ENCODE measurements around the gene SAPCD1. TPM values are rescaled to one million over a fixed set of nuclear protein-coding genes. Genes with fewer than 3 reads are reported as not detected.

The SAPCD1 gene
- total RNA-seq, 1 donor from 2014 or later, result 2.8 TPM

DNA sequence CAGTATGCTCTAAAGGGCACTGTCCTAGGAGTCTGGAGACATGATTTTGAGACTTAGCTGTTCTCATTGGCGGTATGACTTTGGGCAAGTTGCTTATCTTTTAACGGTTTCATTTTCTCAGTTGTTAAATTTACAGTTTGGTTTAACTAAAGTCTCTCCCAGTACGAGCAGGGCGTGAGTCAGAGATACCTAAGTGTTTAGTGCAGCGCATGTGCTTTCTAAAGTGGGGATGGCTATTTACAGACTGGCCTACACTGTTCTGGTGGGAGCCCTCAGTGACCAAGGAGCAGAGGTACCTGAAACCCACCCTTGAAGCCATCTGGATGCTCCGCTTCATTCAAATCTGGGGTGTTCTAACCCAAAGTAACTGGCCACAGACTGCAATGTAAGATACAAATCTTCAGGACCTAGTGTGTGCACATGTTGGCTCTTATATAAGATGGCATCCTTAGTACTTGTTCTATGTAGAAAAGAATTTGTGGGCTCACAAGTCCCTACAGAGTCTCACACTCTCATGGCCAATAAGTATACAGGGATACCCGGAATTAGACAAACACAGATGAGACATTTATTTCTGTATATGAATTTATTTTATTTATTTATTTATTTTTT, 11.9 kb upstream of the SAPCD1 start:
- no peak for DNase-seq (ENCODE audit: low spot score)

DNA sequence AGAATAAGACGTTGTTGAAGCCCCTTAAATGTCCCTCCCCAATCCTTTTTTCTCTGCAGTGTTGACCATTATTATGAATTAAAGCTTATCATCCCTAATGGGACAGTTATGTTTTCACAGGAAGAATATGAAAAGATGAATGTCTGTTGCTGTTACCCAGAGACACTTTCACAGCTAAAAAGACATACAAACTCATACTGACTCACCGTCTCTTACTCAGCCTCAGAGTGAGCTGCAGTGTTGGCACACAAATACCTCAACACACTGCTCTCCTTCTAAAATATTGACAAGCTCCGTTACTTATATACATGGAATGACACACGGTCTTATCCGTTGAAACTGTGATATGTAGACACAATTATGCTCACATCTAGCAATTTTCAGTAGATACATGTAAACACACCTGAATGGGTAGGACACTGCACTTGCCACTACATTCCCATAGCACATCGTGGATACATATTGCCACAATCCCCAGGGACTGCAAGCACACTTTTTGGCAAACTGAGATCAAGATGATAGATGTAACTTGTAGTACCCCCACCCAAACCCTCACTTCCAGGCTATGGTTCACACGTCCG, 9.6 kb upstream of the SAPCD1 start:
- DNase-seq (ENCODE audit: low spot score), result no peak

DNA sequence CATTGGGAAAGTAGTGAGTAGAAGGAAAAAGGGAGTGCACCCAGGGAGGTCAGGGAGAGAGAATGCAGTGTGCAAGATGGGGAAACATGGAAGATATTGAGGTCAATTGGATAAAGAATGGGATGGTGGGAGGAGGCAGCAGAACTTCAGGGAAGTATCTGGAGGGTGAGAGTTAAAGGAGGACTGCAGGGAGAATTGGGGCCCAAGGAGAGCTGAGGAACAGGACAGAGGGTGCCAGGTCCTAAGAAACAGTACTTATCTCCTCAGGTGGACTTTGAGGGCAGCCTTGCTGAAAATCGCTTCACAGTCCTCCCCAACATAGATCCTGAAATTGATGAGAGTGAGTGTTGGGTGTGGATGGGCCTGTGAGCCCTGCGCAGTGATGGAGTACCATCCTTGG, 4.2 kb upstream of the SAPCD1 start:
- DNase-seq (ENCODE audit: low spot score), result no peak

DNA sequence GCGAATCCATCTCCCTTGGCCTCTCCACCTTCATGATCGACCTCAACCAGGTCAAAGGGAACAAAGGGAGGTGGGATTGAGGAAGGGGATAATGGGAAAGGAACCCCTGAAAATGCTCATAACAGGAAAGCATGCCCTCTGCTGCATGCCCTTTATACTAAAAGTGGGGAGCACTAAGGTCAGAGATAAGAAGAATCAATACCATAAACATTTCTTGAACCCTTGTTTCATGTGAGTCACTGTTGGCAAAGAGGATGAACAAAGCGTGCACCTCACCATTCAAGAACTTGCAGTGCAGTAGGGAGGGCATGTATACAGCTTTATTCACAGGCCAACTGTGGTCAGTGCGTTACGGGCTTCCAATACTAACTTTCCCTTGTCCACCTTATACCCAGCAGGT, 1.7 kb upstream of the SAPCD1 start:
- no peak for DNase-seq (ENCODE audit: low spot score)

DNA sequence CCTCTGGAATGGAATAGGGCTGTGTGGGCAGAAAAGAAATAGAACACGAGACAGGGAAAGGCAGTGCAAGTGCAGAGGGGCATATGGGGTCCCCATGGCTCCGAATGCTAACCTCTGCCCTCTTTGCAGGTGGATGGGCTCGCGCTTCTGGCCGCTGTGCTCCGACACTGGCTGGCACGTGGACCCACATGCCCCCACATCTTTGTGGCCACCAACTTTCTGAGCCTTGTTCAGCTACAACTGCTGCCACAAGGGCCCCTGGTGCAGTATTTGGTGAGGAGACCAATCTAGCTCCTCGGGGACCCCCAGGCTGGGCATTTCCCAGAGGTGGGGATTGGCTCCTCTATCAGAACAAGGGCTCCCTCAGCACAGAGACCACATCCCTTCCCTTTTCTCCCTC, 1.1 kb upstream of the SAPCD1 start:
- no peak for DNase-seq (ENCODE audit: low spot score)

DNA sequence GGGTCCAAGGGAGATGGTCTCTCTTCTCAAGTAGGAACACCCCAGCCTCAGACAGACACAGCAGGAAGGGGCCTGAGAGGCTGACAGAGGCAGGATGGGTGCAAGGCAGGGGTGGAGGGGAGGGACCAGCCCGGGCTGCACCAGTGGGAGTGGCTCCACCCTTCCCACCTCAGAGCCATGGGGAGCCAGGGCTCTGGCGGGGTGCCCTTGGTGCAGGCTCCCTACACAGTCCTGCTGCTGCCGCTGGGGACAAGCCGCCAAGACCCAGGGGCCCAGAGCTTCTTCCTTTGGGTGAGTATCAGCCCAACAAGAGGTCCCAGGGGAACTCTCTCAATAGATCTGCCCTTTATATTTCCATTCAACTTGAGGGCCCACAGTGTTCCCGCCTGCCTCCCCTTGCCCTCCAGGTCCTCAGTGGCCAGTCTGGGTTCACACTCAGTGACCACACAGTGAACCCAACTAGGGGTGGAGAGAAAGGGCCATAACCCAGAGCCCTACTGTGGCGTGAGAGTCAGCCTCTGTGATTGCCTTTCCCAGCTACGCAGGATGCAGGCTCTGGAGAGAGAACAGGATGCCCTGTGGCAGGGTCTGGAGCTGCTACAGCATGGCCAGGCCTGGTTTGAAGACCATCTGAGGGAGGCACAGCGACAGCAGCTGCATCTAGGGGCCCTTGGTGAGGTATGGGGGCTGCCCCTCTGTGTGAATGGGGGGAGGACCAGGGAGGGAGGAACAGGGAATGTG, 592 bp downstream of the SAPCD1 start:
- DNase-seq (ENCODE audit: low spot score), result no peak

DNA sequence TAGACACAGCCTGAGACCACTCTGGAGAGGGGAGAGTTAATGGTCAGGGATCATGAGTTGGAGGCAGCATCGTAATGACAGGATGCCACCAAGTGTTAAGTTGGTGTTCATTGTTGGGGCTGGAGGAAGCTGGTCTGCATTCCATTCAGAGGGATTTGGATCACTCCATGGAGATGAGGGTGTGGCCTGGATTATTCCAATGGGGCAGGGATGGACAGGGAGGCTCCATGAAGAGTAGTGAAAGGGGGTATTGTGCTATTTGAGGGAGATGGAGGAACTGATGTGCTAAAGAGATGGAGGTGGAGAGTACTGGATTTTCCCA, 1.1 kb downstream of the SAPCD1 start:
- DNase-seq (ENCODE audit: low spot score), result no peak

DNA sequence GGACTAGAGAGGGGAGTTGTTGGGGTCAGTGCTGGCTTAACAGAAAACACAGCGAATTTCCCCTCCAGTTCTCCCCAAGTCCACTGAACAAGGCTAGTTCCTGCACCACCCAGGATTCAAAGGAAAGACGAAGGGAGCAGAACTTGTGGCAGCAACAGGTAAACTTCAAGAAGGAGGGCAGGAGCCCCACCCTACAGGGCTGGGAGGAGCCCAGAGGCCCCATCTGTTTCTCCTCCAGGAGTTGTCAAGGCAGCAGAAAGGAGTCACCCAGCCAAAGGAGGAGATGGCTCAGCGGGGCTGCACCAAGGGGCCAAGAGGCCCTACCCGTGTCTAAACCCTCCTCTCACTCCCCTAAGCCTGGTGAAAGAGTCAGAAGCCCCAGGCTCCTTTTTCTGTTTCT, 1.7 kb downstream of the SAPCD1 start:
- DNase-seq (ENCODE audit: low spot score), result no peak

DNA sequence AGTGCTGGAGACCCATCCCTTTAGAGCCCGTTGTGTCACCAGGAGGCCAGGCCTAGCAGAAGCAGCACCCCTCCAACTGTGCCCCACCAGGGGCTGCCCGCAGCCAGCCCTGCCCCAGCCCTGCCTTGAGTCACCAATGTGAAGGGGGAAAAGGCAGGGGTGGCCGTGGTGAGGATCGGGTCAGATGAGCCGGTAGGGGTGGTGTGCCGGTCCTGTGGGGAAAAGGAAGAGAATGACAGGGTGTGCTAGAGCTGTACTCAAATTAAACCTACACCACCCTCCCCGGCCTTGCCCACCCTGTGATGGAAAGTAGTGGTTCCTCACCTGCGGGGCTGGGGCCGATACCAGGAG, 3.1 kb downstream of the SAPCD1 start:
- no peak for DNase-seq (ENCODE audit: low spot score)

DNA sequence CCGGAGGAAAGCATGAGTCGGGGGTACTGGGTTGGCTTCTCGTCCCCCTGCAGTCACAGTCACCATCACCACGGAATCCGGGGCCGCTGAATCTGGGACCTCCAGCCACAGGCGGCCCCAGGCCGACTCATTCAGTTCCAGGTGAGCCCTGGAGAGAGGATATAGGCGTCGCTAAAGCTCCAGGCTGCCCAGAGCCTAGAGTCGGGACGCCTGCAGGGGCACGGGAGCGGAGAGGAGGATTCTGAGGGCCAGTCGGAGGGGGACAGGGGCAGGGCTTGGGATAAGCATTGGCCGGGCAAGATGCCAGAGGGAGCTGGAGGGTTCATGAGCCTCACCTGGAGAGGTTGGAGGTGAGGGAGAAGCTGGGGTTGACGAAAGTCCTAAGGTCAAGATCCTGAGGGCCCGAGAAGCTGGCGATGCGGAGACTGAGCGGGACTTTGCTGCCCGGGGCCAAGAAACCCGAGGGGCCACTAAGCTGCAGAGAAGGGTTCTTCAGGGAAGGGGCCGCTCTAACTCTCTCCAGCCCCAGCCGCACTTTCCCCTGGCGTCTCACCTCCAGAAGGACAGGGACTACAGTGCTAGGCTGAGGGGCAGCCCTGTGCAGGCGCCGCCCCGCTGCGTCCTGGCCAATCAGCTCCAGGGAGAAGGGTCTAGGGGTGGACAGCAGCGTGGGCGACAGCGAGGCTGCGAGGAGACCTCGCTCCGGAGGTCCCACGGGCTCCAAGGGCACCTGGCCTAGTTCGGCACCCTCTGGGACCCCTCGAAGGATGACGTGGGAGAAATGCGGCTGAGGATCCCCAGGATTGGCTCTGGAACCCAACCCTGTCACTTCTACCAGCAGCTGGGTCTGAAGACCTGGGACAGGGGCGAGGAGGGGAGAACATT, 3.7 kb downstream of the SAPCD1 start:
- DNase-seq (ENCODE audit: low spot score), result no peak

DNA sequence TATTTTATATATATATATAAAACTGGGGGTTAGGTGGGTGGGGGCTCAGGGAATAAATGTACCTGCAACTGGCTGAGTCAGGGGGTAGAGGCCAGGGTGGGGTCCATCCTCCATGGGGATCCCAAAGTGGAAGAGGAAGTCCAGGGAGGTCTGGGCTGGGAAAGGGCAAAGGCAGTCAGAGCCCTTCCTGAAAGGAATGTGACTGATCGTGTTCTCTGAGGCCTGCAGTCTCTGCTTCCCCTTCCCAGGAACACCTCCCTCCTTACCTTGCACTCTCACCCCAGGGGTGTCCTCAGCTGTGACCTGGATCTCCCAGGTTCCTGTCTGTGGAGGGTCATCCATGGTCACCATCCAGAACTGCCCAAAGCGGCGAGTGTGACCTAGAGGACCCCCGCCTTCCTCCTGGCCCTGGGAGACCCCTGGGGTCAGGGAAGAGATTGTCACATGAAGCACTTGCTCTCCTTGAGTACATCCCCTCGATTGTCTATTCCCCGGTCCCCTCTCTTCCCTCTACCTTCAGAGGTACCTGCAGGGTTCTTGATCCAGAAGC, 4.7 kb downstream of the SAPCD1 start:
- no peak for DNase-seq (ENCODE audit: low spot score)

DNA sequence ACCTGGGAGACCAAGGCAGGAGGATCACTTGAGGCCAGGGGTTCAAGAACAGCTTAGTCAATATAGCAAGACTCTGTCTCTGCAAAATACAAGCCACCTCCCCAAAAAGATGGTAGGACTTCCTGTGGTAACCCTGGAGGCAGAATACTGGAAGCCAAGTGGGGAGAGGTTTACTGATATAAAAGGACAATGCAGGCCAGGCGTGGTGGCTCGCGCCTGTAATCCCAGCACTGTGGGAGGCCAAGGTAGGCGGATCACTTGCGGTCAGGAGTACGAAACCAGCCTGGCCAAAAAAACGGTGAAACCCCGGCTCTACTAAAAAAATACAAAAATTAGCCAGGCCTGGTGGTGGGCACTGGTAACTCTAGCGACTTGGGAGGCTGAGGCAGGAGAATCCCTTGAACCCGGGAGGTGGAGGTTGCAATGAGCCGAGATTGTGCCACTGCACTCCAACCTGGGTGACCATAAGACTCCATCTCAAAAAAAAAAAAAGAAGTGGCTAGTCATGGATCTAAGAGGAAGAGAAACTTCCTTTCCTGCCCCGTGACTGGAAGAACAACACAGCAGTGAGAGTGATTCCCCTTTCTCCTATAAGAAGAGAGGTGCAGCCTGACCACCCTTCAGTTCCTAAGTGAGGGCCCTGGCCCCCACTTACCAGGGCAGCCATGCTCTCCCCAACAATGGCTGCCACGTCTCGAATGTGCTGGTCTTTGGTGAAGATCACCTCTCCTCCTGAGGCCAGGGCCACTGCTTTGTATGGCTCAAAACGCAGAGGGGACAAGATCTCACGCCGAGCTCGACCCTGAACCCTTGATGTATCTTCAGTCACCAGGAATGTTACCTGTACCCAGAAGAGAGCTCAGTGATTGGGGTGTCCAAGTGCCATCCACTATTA, 6.2 kb downstream of the SAPCD1 start:
- DNase-seq (ENCODE audit: low spot score), result no peak

DNA sequence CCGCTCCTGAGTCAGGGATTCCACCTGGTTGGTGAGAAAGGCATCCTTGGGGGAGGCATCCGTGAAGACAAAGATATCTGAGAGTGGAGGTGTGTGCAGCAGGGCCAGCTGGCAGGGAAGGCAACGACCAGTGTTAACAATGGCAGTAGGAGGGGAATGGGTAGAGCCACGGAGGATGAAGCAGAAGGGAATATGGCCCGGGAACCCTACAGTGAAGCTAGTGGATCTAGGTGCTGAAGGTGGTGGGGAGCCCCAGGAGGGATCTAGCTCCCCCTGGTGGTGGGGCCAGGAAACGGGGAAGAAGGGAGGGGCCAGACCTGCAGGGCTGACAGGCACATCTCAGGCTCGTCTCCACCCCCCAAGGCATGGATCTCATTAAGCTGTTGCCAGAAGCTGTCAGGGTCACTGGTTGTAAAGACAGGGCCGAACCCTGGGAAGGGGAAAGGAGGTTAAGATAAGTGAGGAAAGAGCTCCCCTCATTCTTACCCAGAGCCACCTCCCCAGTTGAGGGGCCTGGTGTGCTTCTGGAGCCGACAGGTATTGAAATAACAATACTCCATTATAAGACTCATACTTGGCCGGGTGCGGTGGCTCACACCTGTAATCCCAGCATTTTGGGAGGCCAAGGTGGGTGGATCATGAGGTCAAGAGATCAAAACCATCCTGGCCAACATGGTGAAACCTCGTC, 7.4 kb downstream of the SAPCD1 start:
- DNase-seq (ENCODE audit: low spot score), result peak; percentile 70

DNA sequence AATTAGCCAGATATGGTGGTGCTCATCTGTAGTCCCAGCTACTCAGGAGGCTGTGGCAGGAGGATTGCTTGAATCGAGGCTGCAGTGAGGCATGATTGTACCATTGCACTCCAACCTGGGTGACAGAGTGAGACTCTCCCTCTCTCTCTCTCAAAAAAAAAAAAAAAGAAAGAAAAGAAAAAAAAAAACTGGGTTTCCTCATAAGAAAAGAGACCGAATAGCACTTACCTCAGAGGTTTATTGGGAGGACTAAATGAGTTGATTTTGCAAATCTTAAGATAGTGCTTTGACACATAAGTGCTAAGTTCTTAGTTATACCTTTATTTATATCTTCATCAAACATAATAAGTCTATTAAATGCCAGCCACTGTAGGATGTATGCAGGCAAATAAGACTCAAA, 8.4 kb downstream of the SAPCD1 start:
- DNase-seq (ENCODE audit: low spot score), result no peak

DNA sequence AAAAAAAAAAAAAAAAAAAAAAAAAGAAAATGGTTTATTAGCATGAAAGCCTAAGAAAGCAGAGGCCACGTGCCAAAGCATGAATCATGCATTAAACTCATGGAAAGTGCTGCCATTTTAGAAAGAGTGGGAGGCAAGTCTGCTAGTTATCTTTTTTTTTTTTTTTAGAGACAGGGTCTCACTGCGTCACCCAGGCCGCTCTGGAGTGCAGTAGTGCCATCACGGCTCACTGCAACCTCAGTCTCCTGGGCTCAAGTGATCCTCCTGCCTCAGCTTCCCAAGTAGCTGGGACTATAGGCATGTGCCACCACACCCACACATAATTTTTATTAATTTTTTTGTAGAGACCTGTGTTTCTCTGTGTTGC, 9.5 kb downstream of the SAPCD1 start:
- no peak for DNase-seq (ENCODE audit: low spot score)

DNA sequence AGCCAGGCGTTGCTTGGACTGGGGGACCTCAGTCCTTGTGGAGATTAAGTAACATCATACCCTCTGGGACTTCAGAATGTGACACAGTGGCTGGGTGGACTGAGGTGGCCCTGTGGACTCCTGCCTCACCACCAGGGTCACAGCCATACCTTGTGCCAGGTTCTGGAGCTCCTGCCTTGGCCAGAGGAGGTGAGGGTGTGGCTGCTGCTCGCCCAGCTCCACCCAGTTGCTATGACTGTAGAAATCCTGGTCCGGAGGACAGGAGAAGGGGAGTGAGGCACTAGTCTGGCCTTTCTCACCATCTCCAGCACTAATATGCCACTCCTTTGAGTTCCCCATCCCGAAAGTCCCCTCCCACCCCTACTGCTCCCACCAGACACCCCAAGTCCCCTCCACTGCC, 12.7 kb downstream of the SAPCD1 start:
- no peak for DNase-seq (ENCODE audit: low spot score)

DNA sequence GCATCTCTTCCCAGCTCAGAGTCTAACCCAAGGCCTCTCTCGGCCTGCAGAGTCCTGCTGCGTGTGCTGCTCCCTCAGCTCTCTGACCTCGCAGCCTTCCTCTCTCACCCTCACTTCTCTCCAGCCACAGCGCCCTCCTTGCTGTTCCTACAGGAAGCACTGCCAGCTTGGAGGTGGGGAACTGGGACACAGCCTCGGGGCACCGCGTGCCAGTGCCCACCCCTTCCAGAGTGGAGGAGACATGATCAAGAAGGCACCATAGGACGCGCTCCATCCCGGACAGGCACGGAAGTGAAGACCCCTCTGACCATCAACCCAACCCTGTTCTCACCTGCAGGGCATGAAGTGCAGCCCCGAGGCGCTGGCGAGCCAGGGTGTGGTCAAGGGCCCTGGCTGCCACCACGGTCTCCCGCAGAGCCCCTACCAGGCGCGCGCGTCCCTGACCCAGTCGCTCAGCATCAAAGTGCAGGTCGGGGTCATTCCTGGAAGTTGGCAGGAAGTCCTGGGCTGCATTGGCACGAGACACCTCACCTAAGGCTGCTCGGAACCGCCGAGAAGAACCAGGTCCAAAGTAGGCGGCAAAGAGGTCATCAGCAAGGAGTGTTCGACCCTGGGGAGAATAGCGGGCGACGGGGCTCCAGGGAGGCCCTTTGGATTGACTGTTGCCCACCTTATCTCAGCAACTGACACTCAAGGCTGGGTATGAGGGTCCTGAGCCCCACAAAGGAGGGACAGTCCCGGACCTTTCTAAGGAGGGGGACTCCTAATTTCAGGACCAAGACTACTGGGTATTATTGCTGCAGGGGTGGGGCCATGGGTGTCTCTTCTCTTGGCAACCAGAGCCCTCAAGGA, 13.4 kb downstream of the SAPCD1 start:
- no peak for DNase-seq (ENCODE audit: low spot score)

DNA sequence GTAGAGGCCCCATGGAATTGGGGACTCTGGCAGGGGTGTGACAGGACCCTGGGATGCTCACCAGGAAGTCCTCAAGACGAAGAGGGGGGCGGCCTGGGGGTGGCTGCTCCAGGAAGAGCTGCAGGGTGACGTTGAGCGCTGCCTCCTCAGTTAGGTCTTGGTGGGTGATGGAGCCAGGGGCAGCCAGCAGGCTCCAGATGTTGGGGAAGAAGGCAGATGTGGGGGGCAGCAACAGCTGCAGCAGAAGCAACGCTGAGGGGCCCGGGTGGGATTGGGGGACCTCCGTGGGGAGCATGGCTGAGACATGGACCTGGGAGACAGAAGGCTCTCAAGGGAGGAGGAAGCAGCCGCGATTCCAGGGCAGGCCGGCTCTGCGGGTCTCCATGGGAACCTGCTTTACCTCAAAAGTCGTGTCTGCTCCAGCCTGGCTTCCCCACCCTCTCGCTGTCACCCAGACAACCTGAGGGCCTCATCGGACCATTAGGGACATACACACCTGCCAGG, 14.1 kb downstream of the SAPCD1 start:
- no peak for DNase-seq (ENCODE audit: low spot score)

DNA sequence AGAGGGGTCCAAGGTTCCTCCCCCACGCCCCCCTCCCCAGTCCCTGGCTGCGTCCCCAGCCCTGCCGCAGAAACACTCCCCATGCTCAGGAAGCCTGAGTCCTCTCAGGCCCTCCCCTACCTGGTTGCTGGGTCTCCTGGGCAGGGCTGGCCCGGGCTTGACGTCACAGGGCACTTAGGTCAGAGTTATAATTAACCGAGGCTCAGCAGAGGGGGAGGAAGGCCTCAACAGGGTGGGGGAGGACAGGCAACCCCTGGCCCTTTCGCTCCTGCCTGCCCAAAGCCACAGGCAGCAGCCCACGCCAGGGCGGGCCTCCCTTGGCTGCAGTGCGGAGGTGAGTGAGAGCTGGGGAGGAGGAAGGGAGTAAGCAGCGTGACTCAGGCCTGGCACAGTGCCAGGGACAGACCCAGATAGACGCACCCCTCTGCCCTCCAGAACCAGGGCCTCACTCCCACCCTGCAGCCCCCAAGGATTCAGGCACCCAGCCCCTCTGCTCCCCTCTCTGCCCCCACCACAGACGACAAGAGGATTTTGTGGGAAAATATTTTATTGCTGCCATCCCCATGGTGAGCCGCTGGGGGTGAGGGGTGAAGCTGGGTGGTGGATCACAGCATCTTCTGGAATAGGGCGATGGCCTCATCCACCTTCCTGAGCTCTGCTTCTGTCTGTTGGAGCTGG, 14.7 kb downstream of the SAPCD1 start, which contains the start of gene VWA7:
Gene VWA7 (minus strand): TSS at position 340 of the 678 bp plus-strand sequence. CDS start 549 bp downstream, outside the sequence.
- DNase-seq (ENCODE audit: low spot score), result peak; percentile 67
